HCT116 (cell line): Measurements from ENCODE around the gene HRH2. TPM values are rescaled to one million over a fixed set of nuclear protein-coding genes. Genes with fewer than 3 reads are reported as not detected.

Experiments used
- ATAC-seq: fragments of 200-7000 bp; cut with Tn5 transposase; 2 replicates; pipeline ENCODE4 v1.9.1; 2020; ENCODE audit warnings: mild to moderate bottlenecking, moderate library complexity
- BruUV-seq: library from RNA; stranded (reverse); fragments of 400-500 nt; replicated peaks from 2 replicates; lab custom pipeline; 2021; lab: Mats Ljungman, UMichigan
- CTCF ChIA-PET: fragments of 300-600 bp; sonication (Branson Sonifier 250); formaldehyde crosslinking; loops from one replicate; lab custom pipeline; 2021; ENCODE audit warnings: antibody characterized with exemption; lab: Charles Lee
- POLR2A ChIA-PET: fragments of 300-600, 350-600 bp; sonication (Branson Sonifier 250); formaldehyde crosslinking; loops from one replicate; lab custom pipeline; 2021; ENCODE audit warnings: antibody characterized with exemption; lab: Charles Lee
- RAD21 ChIA-PET, 2 experiments: fragments of 300-600 bp; sonication (Branson Sonifier 250); formaldehyde crosslinking; loops; one replicate each; lab custom pipeline; 2023; ENCODE audit warnings: low total read pairs in 2 of 2; ENCODE audit not compliant: uncharacterized antibody in 2 of 2, unreplicated experiment in 2 of 2, low non-redundant PET in 1 of 2; lab: Charles Lee
- DNase-seq: peaks from one replicate; pipeline ENCODE4 v3.0.0-alpha.2; 2010; ENCODE audit warnings: low read depth, low spot score
- H2AFZ ChIP-seq: fragments of 200-600 bp; shearing (Covaris generic), sonication (generic); 2 replicates; pipeline ENCODE4 v1.6.1; 2017; ENCODE audit warnings: low read depth, mixed run types, mixed read lengths, antibody characterized with exemption, low read length; ENCODE audit not compliant: poor library complexity, severe bottlenecking
- H3K27ac ChIP-seq: 2 replicates; pipeline ENCODE4 v1.5.1; 2012; ENCODE audit warnings: low read depth, low read length
- H3K27me3 ChIP-seq: fragments of 200-600 bp; sonication (generic); 2 replicates; pipeline ENCODE4 v1.6.1; 2016; ENCODE audit warnings: mixed run types, low read length, mixed read lengths; ENCODE audit not compliant: insufficient read depth
- H3K36me3 ChIP-seq, 2 experiments: fragments of 200-500 bp in 1 of 2; fragments of 200-600 bp in 1 of 2; sonication (Bioruptor generic) in 1 of 2; sonication (generic) in 1 of 2; 2 replicates each; pipeline versions ENCODE4 v1.5.1 to v1.6.1; 2014 to 2016; ENCODE audit warnings: low read length in 2 of 2, inconsistent platforms in 1 of 2, mixed read lengths in 1 of 2, mixed run types in 1 of 2; ENCODE audit not compliant: insufficient read depth in 2 of 2, control insufficient read depth in 1 of 2
- H3K4me1 ChIP-seq, 2 experiments: fragments of 200-600 bp in 1 of 2; sonication (generic) in 1 of 2; 2 replicates each; pipeline versions ENCODE4 v1.5.1 to v1.6.1; 2012 to 2017; ENCODE audit warnings: low read length in 2 of 2, inconsistent platforms in 1 of 2, mild to moderate bottlenecking in 1 of 2, mixed read lengths in 1 of 2, mixed run types in 1 of 2, moderate library complexity in 1 of 2; ENCODE audit not compliant: insufficient read depth in 2 of 2, control insufficient read depth in 1 of 2
- H3K4me2 ChIP-seq: fragments of 200-600 bp; sonication (generic); 2 replicates; pipeline ENCODE4 v1.6.1; 2017; ENCODE audit warnings: mixed run types, low read length, mixed read lengths
- H3K4me3 ChIP-seq, 2 experiments: fragments of 200-600 bp in 1 of 2; sonication (generic) in 1 of 2; replicated peaks in 1 of 2; 2 replicates each; pipeline ENCODE4 v1.5.1; 2011 to 2016; ENCODE audit warnings: low read length in 2 of 2, control low read depth in 1 of 2, low read depth in 1 of 2, mild to moderate bottlenecking in 1 of 2, mixed read lengths in 1 of 2, mixed run types in 1 of 2
- H3K79me2 ChIP-seq: fragments of 200-600 bp; sonication (generic); 2 replicates; pipeline ENCODE4 v1.6.1; 2017; ENCODE audit warnings: mild to moderate bottlenecking, mixed run types, low read length, moderate library complexity, mixed read lengths; ENCODE audit not compliant: insufficient read depth
- H3K9ac ChIP-seq: fragments of 200-600 bp; sonication (generic); 2 replicates; pipeline ENCODE4 v1.6.1; 2016; ENCODE audit warnings: low read length, mixed read lengths
- H3K9me2 ChIP-seq: fragments of 200-600 bp; sonication (generic), shearing (Covaris generic); 2 replicates; pipeline ENCODE4 v1.6.1; 2017; ENCODE audit warnings: mixed run types, mild to moderate bottlenecking, moderate library complexity; ENCODE audit not compliant: insufficient read depth
- H3K9me3 ChIP-seq, 2 experiments: fragments of 200-500 bp in 1 of 2; fragments of 200-600 bp in 1 of 2; sonication (Bioruptor generic) in 1 of 2; sonication (generic) in 1 of 2; 2 replicates each; pipeline ENCODE4 v1.6.1; 2014 to 2017; ENCODE audit warnings: low read length in 2 of 2, mixed read lengths in 2 of 2, inconsistent platforms in 1 of 2, low read depth in 1 of 2, mild to moderate bottlenecking in 1 of 2, mixed run types in 1 of 2, moderate library complexity in 1 of 2; ENCODE audit not compliant: control insufficient read depth in 1 of 2, insufficient read depth in 1 of 2
- H4K20me1 ChIP-seq: fragments of 200-600 bp; sonication (generic), shearing (Covaris generic); 2 replicates; pipeline ENCODE4 v1.6.1; 2017; ENCODE audit warnings: mixed run types, mild to moderate bottlenecking, moderate library complexity; ENCODE audit not compliant: insufficient read depth
- CBX3 ChIP-seq: IDR thresholded peaks from 2 replicates; pipeline ENCODE4 v1.6.1; 2012; ENCODE audit warnings: low read depth
- FOSL1 ChIP-seq: IDR thresholded peaks from 2 replicates; pipeline ENCODE4 v1.6.1; 2012; ENCODE audit warnings: low read depth
- JUND ChIP-seq: IDR thresholded peaks from 2 replicates; pipeline ENCODE4 v1.6.1; 2012
- SRF ChIP-seq: IDR thresholded peaks from 2 replicates; pipeline ENCODE4 v1.6.1; 2012; ENCODE audit warnings: low read depth
- intact Hi-C: fragments of 100-400 bp; cut with micrococcal nuclease; formaldehyde crosslinking; loops from 2 replicates; pipeline ENCODE4 v1.10.0; 2022
- total RNA-seq: library from RNA; stranded (reverse); gene quantifications from one replicate; pipeline ENCODE4 v1.2.1, GENCODE V29; 2021; ENCODE audit not compliant: unreplicated experiment
- TF ChIP-seq, protein P1 (sequence below): IDR thresholded peaks from 2 replicates; pipeline ENCODE4 v1.6.1; 2011; ENCODE audit warnings: mild to moderate bottlenecking, low read length, moderate library complexity; ENCODE audit not compliant: insufficient replicate concordance; ENCODE audit errors: extremely low read depth
- TF ChIP-seq, protein P2 (sequence below), 3 experiments: fragments of 200-600 bp in 1 of 3; sonication (generic) in 1 of 3; IDR thresholded peaks in 2 of 3; conservative IDR thresholded peaks in 1 of 3; 2 replicates each; pipeline ENCODE4 v1.5.1; 2012 to 2017; ENCODE audit warnings: low read depth in 2 of 3, low read length in 2 of 3, antibody characterized with exemption in 1 of 3, borderline replicate concordance in 1 of 3, control low read depth in 1 of 3, mild to moderate bottlenecking in 1 of 3, mixed read lengths in 1 of 3, mixed run types in 1 of 3, moderate library complexity in 1 of 3; ENCODE audit not compliant: insufficient read depth in 1 of 3
- TF ChIP-seq, protein P3 (sequence below): IDR thresholded peaks from 2 replicates; pipeline ENCODE4 v1.6.1; 2012

The HRH2 gene
- total RNA-seq, 1 experiment from 2014 or later = 0.12 TPM

DNA sequence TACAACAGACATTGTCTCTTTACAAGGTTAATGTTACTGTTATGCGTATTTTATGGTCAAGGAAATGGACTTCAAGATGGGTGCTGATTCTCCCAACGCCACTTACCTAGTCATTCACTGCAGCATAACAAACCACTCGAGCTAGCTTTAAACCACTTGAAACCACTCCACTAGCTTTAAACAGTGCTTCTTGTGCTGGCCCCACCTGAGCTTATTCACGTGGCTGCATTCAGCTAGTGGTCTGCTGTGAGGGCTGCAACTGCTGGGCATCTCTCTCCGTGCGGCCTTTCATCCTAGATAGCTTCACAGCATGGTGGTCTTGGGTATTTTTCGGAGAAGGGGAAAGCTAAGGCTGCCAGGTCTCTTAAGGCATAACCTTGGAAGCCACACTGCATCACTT lies 3.5 kb upstream of the HRH2 start:
- Histone ChIP-seq H3K4me2 (no peak overlapping the region), H4K20me1 (no peaks in the 10 kb centered on the region), H3K4me1 (no peaks in the 10 kb centered on the region), H3K79me2 (no peaks in the 10 kb centered on the region), H3K4me3 (no peak overlapping the region), H3K9ac (no peak overlapping the region), H3K27me3 (no peaks in the 10 kb centered on the region), H3K9me2 (no peaks in the 10 kb centered on the region), H3K36me3 (no peaks in the 10 kb centered on the region), H3K27ac (no peak overlapping the region), H3K9me3 (no peaks in the 10 kb centered on the region; a peak in 1 of 4 replicates), H2AFZ (no peak overlapping the region)
- RAD21 ChIA-PET = no interaction called here
- no TSS peak for BruUV-seq
- no peak for DNase-seq
- ATAC-seq = no peak
- CTCF ChIA-PET = no interaction called here
- intact Hi-C loops = no loop called here
- POLR2A ChIA-PET = no interaction called here
- TF ChIP-seq CBX3 = no peak
- TF ChIP-seq JUND = no peak
- TF ChIP-seq, protein P1, sequence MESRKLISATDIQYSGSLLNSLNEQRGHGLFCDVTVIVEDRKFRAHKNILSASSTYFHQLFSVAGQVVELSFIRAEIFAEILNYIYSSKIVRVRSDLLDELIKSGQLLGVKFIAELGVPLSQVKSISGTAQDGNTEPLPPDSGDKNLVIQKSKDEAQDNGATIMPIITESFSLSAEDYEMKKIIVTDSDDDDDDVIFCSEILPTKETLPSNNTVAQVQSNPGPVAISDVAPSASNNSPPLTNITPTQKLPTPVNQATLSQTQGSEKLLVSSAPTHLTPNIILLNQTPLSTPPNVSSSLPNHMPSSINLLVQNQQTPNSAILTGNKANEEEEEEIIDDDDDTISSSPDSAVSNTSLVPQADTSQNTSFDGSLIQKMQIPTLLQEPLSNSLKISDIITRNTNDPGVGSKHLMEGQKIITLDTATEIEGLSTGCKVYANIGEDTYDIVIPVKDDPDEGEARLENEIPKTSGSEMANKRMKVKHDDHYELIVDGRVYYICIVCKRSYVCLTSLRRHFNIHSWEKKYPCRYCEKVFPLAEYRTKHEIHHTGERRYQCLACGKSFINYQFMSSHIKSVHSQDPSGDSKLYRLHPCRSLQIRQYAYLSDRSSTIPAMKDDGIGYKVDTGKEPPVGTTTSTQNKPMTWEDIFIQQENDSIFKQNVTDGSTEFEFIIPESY = no peak
- TF ChIP-seq, protein P2, sequence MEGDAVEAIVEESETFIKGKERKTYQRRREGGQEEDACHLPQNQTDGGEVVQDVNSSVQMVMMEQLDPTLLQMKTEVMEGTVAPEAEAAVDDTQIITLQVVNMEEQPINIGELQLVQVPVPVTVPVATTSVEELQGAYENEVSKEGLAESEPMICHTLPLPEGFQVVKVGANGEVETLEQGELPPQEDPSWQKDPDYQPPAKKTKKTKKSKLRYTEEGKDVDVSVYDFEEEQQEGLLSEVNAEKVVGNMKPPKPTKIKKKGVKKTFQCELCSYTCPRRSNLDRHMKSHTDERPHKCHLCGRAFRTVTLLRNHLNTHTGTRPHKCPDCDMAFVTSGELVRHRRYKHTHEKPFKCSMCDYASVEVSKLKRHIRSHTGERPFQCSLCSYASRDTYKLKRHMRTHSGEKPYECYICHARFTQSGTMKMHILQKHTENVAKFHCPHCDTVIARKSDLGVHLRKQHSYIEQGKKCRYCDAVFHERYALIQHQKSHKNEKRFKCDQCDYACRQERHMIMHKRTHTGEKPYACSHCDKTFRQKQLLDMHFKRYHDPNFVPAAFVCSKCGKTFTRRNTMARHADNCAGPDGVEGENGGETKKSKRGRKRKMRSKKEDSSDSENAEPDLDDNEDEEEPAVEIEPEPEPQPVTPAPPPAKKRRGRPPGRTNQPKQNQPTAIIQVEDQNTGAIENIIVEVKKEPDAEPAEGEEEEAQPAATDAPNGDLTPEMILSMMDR (IDR thresholded peaks at IDR 0.05 in 2 of 3, conservative IDR thresholded peaks at IDR 0.05 in 1 of 3; ENCODE audit: borderline replicate concordance in 1 of 3, insufficient read depth in 1 of 3, low read depth in 2 of 3, low read length in 2 of 3) = no peak
- TF ChIP-seq FOSL1 = no peak
- TF ChIP-seq, protein P3, sequence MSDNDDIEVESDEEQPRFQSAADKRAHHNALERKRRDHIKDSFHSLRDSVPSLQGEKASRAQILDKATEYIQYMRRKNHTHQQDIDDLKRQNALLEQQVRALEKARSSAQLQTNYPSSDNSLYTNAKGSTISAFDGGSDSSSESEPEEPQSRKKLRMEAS = no peak
- no peak for TF ChIP-seq SRF
